GM13976 (cell line): ENCODE results near the gene SOX5.

ENCODE experiments used
- DNase-seq: peaks from one replicate; pipeline ENCODE4 v3.0.0; 2012; ENCODE audit warnings: low spot score
- in situ Hi-C: fragments of 300-500 bp; cut with MboI; formaldehyde crosslinking; loops from one replicate; pipeline ENCODE4 v1.12.0; 2022; ENCODE audit warnings: low sequenced_read_pairs, mixed read lengths, inconsistent platforms; ENCODE audit not compliant: unreplicated experiment
- TF ChIP-seq, protein P1 (sequence below): IDR thresholded peaks from 2 replicates; pipeline ENCODE4 v1.5.1; 2012; ENCODE audit warnings: borderline replicate concordance, mild to moderate bottlenecking; ENCODE audit not compliant: insufficient read depth; ENCODE audit errors: extremely low read depth, missing control alignments, control extremely low read depth

Gene SOX5

DNA sequence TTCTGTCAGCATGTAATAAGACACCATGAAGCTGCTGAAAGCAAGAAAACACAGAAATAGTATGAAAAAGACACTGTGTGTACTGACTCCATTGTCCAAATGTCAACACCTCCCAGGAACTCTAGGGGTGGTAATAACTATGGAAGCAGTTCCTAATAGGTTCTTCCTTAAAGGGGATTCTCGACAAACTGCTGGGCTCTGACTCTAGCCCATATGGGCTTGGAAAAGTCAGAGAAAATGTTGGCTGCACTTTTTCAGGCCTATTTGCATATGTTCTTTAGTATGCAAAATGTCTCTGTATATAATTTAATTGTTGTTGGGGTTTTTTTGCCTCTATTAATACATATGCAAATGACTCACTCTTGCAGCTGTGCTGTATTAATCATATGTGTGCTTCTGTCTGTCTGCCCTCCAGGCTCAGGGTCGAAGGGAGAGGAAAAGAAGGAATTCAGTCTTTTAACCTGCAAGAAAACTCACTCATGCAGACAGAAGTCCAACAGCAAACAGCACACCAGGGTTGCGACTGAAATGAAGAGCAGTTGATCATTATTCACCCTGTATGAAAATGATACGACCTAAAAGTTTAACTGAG, 317.6 kb downstream of the SOX5 start:
- TF ChIP-seq, protein P1, sequence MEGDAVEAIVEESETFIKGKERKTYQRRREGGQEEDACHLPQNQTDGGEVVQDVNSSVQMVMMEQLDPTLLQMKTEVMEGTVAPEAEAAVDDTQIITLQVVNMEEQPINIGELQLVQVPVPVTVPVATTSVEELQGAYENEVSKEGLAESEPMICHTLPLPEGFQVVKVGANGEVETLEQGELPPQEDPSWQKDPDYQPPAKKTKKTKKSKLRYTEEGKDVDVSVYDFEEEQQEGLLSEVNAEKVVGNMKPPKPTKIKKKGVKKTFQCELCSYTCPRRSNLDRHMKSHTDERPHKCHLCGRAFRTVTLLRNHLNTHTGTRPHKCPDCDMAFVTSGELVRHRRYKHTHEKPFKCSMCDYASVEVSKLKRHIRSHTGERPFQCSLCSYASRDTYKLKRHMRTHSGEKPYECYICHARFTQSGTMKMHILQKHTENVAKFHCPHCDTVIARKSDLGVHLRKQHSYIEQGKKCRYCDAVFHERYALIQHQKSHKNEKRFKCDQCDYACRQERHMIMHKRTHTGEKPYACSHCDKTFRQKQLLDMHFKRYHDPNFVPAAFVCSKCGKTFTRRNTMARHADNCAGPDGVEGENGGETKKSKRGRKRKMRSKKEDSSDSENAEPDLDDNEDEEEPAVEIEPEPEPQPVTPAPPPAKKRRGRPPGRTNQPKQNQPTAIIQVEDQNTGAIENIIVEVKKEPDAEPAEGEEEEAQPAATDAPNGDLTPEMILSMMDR = no peak
- in situ Hi-C loops = no loop called here
- no peak for DNase-seq

GRCh38 chr12:23630524-23630923, 318.9 kb downstream of the SOX5 start:
- DNase-seq = no peak
- in situ Hi-C loops = no loop called here
- TF ChIP-seq, protein P1 = no peak

DNA sequence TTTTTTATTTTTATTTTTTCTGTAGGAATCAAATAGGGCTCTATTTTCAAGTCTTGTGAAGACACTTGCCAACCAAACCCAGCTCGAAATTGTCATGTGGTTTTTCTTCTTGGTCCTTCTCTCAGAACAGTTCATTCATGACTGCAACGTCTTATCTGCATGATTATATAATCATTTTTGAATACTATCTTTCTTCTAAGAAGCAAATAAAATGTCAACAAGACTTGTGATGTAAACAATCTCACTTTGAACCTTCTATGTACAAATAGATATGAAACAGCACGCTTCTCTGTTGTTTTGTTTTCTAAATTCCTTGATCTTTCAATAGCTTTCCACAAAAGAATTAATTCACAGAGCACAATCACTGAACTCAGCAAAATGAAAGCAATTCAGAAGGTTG, 320.7 kb downstream of the SOX5 start:
- no peak for DNase-seq
- TF ChIP-seq, protein P1 = no peak
- in situ Hi-C loops = no loop called here

DNA sequence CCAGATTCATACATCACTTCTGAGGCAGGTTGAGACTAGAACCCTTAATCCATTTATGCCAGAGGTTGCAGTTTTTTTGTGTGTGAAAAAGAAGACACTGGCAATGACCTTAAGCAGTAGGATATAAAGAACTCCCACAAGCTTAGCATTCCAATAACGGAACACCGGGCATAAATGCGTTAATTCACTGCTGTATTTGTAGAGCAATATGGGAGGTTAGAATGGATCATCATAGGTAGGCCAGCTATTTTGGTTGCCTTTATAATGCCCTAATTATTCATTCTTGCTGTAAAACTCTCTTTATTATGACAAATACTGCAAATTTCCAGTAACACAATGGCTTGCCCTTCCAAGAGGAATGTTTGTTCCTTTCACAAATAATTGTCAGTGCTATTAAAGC, 322.7 kb downstream of the SOX5 start:
- TF ChIP-seq, protein P1 = no peak
- in situ Hi-C loops = no loop called here
- DNase-seq = no peak

- TF ChIP-seq, protein P1 = no peak
- no peak for DNase-seq
- in situ Hi-C loops = no loop called here
Measured at GRCh38 chr12:23621900-23622299, 327.6 kb downstream of the SOX5 start.

DNA sequence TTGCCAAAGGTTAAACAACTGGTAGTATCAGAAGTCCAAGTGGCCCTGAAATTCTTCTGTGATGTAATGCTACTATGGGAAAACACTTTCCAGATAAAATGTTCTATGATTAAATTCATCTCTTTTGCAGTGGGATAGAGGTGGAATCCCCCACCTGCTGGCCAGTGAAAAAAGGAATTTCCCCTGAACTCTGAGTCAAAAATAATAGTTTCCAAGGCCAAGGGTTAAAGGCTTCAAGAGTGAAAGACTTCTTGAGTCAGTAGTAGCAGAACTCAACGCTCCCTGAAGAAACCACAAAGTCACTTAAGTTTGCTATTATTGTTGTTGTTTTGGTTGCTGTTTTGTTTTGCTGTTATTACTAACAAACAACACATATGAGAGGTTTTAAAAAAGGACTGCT, 330.8 kb downstream of the SOX5 start:
- in situ Hi-C loops = no loop called here
- TF ChIP-seq, protein P1 = no peak
- DNase-seq = no peak
